Testis (tissue), 2 donors: ENCODE results near the gene IL36G.

Experiments
- POLR2A ChIP-seq: fragments of 450-650 bp; IDR thresholded peaks from one replicate; pipeline ENCODE4 v1.6.1; 2017; ENCODE audit warnings: antibody characterized with exemption, mild to moderate bottlenecking, moderate library complexity
- TF ChIP-seq, protein P1 (sequence below), 3 experiments: fragments of 450-650 bp in 2 of 3; fragments of 200-600 bp in 1 of 3; sonication (generic) in 1 of 3; IDR thresholded peaks; one replicate each; pipeline ENCODE4 v1.5.1; 2016 to 2019; ENCODE audit warnings: antibody characterized with exemption in 3 of 3, mild to moderate bottlenecking in 2 of 3, moderate library complexity in 1 of 3

GRCh38 chr2:112939425-112939824 lies 38.4 kb upstream of the IL36G start:
- TF ChIP-seq, protein P1, sequence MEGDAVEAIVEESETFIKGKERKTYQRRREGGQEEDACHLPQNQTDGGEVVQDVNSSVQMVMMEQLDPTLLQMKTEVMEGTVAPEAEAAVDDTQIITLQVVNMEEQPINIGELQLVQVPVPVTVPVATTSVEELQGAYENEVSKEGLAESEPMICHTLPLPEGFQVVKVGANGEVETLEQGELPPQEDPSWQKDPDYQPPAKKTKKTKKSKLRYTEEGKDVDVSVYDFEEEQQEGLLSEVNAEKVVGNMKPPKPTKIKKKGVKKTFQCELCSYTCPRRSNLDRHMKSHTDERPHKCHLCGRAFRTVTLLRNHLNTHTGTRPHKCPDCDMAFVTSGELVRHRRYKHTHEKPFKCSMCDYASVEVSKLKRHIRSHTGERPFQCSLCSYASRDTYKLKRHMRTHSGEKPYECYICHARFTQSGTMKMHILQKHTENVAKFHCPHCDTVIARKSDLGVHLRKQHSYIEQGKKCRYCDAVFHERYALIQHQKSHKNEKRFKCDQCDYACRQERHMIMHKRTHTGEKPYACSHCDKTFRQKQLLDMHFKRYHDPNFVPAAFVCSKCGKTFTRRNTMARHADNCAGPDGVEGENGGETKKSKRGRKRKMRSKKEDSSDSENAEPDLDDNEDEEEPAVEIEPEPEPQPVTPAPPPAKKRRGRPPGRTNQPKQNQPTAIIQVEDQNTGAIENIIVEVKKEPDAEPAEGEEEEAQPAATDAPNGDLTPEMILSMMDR (IDR thresholded peaks at IDR 0.05) = no peak
- no peak for TF ChIP-seq POLR2A
